ACC112 (cell line): ENCODE data around the gene SPATA19.
"Not testable (repeated sequence)": the region's sequence is repeated elsewhere in the genome, so short reads cannot be mapped to it uniquely, and the experiment has no call there.

ENCODE experiments used
- H2AFZ ChIP-seq: fragments of 200-600 bp; sonication (generic); one replicate; pipeline ENCODE4 v1.6.0; 2017; ENCODE audit warnings: antibody characterized with exemption, low read length; ENCODE audit not compliant: unreplicated experiment
- H3K27ac ChIP-seq: fragments of 200-600 bp; sonication (generic); 2 replicates; pipeline ENCODE4 v1.5.1; 2014; ENCODE audit warnings: low read depth, mild to moderate bottlenecking, antibody characterized with exemption, low read length, moderate library complexity
- H3K27me3 ChIP-seq: fragments of 200-600 bp; sonication (generic); 2 replicates; pipeline ENCODE4 v1.6.1; 2014; ENCODE audit warnings: mild to moderate bottlenecking, antibody characterized with exemption, low read length, moderate library complexity, mixed read lengths; ENCODE audit not compliant: insufficient read depth
- H3K36me3 ChIP-seq: fragments of 200-600 bp; sonication (generic); 2 replicates; pipeline ENCODE4 v1.6.1; 2016; ENCODE audit warnings: mild to moderate bottlenecking, antibody characterized with exemption, low read length, moderate library complexity, mixed read lengths; ENCODE audit not compliant: insufficient read depth
- H3K4me1 ChIP-seq: fragments of 200-600 bp; sonication (generic); one replicate; pipeline ENCODE4 v1.6.1; 2016; ENCODE audit warnings: low read length, mixed read lengths; ENCODE audit not compliant: insufficient read depth, unreplicated experiment, control insufficient read depth
- H3K4me3 ChIP-seq: fragments of 200-600 bp; sonication (generic); 2 replicates; pipeline ENCODE4 v1.5.1; 2014; ENCODE audit warnings: mild to moderate bottlenecking, low read depth, low read length
- H3K79me2 ChIP-seq: fragments of 200-600 bp; sonication (generic); one replicate; pipeline ENCODE4 v1.6.0; 2016; ENCODE audit warnings: low read length; ENCODE audit not compliant: control insufficient read depth, unreplicated experiment, insufficient read depth

SPATA19 gene

GRCh38 chr11:133865466-133865865 is 20.2 kb upstream of the SPATA19 start:
- Histone ChIP-seq H2AFZ (no peak overlapping the region), H3K36me3 (no peaks in the 10 kb centered on the region), H3K4me3 (no peak overlapping the region), H3K27me3 (no peaks in the 10 kb centered on the region), H3K79me2 (no peaks in the 10 kb centered on the region), H3K4me1 (no peaks in the 10 kb centered on the region), H3K27ac (no peak overlapping the region)

- no peaks in the 10 kb centered on the region for H3K4me1 ChIP-seq
- H3K36me3 ChIP-seq = no peaks in the 10 kb centered on the region
- H3K79me2 ChIP-seq = no peaks in the 10 kb centered on the region
- H3K27me3 ChIP-seq = no peaks in the 10 kb centered on the region
- no peak overlapping the region for H3K4me3 ChIP-seq
- H2AFZ ChIP-seq = no peak overlapping the region
- H3K27ac ChIP-seq = no peak overlapping the region
These were observed 19.4 kb upstream of the SPATA19 start for GRCh38 chr11:133864756-133865155.

- H2AFZ ChIP-seq = no peak overlapping the region
- H3K36me3 ChIP-seq = no peaks in the 10 kb centered on the region
- no peak overlapping the region for H3K27ac ChIP-seq
- no peaks in the 10 kb centered on the region for H3K4me1 ChIP-seq
- no peaks in the 10 kb centered on the region for H3K79me2 ChIP-seq
- H3K27me3 ChIP-seq = no peaks in the 10 kb centered on the region
- no peak overlapping the region for H3K4me3 ChIP-seq
These were observed 14.8 kb upstream of the SPATA19 start for GRCh38 chr11:133860151-133860550.

GRCh38 chr11:133854330-133854960 is 9.1 kb upstream of the SPATA19 start:
- H3K27me3 ChIP-seq, H3K4me3 ChIP-seq, H3K27ac ChIP-seq, H2AFZ ChIP-seq, H3K79me2 ChIP-seq, H3K36me3 ChIP-seq, H3K4me1 ChIP-seq: not testable (repeated sequence)

- Histone ChIP-seq H3K27me3 (no peaks in the 10 kb centered on the region), H3K79me2 (no peaks in the 10 kb centered on the region), H3K4me1 (no peaks in the 10 kb centered on the region), H3K36me3 (no peaks in the 10 kb centered on the region), H2AFZ (no peak overlapping the region), H3K27ac (no peak overlapping the region), H3K4me3 (no peak overlapping the region)
These were observed 1.1 kb downstream of the SPATA19 start for GRCh38 chr11:133844217-133844616.

- Histone ChIP-seq H2AFZ (no peak overlapping the region), H3K27ac (no peak overlapping the region), H3K4me3 (no peak overlapping the region), H3K27me3 (no peaks in the 10 kb centered on the region), H3K4me1 (no peaks in the 10 kb centered on the region), H3K79me2 (no peaks in the 10 kb centered on the region), H3K36me3 (no peaks in the 10 kb centered on the region)
These were observed 1.8 kb downstream of the SPATA19 start for GRCh38 chr11:133843454-133843987.

GRCh38 chr11:133842730-133843129 is 2.6 kb downstream of the SPATA19 start:
- no peaks in the 10 kb centered on the region for H3K4me1 ChIP-seq

GRCh38 chr11:133842053-133842452 is 3.3 kb downstream of the SPATA19 start:
- Histone ChIP-seq H3K27ac (no peak overlapping the region), H3K4me3 (no peak overlapping the region), H3K4me1 (no peaks in the 10 kb centered on the region), H3K36me3 (no peaks in the 10 kb centered on the region), H3K79me2 (no peaks in the 10 kb centered on the region), H2AFZ (no peak overlapping the region), H3K27me3 (no peaks in the 10 kb centered on the region)

More at GRCh38 chr11:133842730-133843129, 2.6 kb downstream of the SPATA19 start:
- no peak overlapping the region for H3K27ac ChIP-seq
- H3K36me3 ChIP-seq = no peaks in the 10 kb centered on the region
- no peaks in the 10 kb centered on the region for H3K27me3 ChIP-seq
- H3K79me2 ChIP-seq = no peaks in the 10 kb centered on the region
- H3K4me3 ChIP-seq = no peak overlapping the region
- H2AFZ ChIP-seq = no peak overlapping the region

- Histone ChIP-seq H3K36me3 (no peaks in the 10 kb centered on the region), H3K4me3 (no peak overlapping the region), H3K79me2 (no peaks in the 10 kb centered on the region), H3K4me1 (no peaks in the 10 kb centered on the region), H3K27me3 (no peaks in the 10 kb centered on the region), H2AFZ (no peak overlapping the region), H3K27ac (no peak overlapping the region)
These were observed 3.9 kb downstream of the SPATA19 start for GRCh38 chr11:133841279-133842043.

GRCh38 chr11:133840479-133840941 is 4.8 kb downstream of the SPATA19 start:
- no peaks in the 10 kb centered on the region for H3K36me3 ChIP-seq
- H3K27ac ChIP-seq = no peak overlapping the region
- H2AFZ ChIP-seq = no peak overlapping the region
- no peaks in the 10 kb centered on the region for H3K27me3 ChIP-seq
- H3K4me3 ChIP-seq = no peak overlapping the region
- H3K4me1 ChIP-seq = no peaks in the 10 kb centered on the region
- H3K79me2 ChIP-seq = no peaks in the 10 kb centered on the region
